Breast epithelium (tissue), 3 donors: ENCODE results near the gene ATP7B.

Source experiments
- CTCF ChIP-seq, 3 donors: fragments of 450-650 bp; IDR thresholded peaks; one replicate each; pipeline ENCODE4 v1.5.1; 2016 to 2017; ENCODE audit warnings: antibody characterized with exemption in 3 of 3, mild to moderate bottlenecking in 3 of 3, moderate library complexity in 3 of 3
- POLR2A ChIP-seq: fragments of 450-650 bp; IDR thresholded peaks from one replicate; pipeline ENCODE4 v1.6.1; 2016; ENCODE audit warnings: antibody characterized with exemption, mild to moderate bottlenecking, moderate library complexity
- POLR2AphosphoS5 ChIP-seq, 3 donors: sonication (generic); formaldehyde crosslinking; IDR thresholded peaks; one replicate each; pipeline ENCODE4 v1.6.1; 2017; ENCODE audit warnings: antibody characterized with exemption in 3 of 3

- no peak for TF ChIP-seq CTCF (IDR thresholded peaks at IDR 0.05)
- no peak for TF ChIP-seq POLR2A
- TF ChIP-seq POLR2AphosphoS5 (IDR thresholded peaks at IDR 0.05), result no peak
These were observed 1.3 kb downstream of the ATP7B start for GRCh38 chr13:52009946-52010345.
